Fibroblast of gingiva (primary cell): ENCODE data around the gene CACNA1F.
"Not testable (repeated sequence)": the region's sequence is repeated elsewhere in the genome, so short reads cannot be mapped to it uniquely, and the experiment has no call there.

ENCODE experiments used
- DNase-seq: peaks from one replicate; pipeline ENCODE4 v3.0.0-alpha.2; 2011; ENCODE audit warnings: low read depth

CACNA1F gene

DNA sequence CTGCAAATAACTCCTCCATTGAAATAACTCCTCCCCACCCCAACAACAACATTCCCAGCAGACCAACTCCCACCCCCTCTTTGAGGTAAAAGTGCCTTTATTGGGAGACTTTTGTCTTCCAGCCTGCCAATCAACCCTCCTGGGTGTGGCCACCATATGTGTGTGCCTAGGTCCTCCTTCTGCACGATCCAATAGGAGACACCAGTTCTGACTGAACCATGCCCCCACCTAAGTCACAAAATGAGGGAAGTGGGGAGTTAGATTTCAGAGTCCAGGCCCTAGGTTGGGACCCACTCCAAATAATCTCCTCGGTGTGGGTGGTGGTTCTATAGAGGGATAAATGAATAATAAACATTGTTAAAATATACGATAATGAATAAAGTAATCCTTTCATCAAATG is 58.4 kb downstream of the CACNA1F start:
- no peak for DNase-seq

DNA sequence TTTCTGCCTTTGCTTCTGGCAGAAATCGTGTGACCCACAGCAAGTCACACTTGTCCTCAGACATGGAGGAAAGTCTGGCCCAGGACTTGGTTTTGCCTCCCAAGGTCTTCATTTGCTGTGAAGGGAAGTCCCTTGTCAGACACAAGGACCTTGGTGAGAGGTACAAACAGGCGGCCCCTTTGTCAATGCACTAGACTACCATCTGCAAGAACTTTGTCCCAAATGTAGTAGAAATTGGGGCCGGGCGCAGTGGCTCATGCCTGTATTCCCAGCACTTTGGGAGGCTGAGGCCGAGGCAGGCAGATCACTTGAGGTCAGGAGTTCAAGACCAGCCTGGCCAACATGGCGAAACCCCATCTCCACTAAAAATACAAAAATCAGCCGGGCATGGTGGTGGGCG is 59.6 kb downstream of the CACNA1F start:
- not testable (repeated sequence) for DNase-seq

DNA sequence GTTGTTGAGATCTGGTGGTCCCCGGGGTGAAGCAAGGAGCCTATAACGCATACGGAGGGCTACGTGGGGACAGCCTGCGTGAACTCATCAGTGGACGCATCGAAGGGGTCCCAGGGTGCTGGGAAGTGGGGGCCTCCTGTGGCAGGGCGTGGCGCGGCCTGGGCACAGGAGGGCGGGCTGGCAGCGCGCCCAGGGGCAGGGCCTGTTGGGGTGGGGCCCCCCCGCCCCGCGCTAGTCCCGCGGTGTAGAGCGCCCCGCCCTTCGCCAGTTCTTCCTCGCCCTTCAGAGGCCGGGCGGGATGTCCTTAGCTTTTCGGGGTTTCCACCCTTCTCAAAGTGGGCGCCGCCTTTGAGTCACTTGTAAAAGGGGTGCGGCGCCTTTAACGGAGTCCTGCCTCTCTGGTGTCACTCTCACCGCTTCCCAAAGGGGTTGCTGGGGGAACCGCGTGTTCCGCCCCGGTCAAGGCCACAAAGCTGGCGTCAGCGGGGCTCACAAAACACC is 60.8 kb downstream of the CACNA1F start:
- DNase-seq = peak; percentile 69

DNA sequence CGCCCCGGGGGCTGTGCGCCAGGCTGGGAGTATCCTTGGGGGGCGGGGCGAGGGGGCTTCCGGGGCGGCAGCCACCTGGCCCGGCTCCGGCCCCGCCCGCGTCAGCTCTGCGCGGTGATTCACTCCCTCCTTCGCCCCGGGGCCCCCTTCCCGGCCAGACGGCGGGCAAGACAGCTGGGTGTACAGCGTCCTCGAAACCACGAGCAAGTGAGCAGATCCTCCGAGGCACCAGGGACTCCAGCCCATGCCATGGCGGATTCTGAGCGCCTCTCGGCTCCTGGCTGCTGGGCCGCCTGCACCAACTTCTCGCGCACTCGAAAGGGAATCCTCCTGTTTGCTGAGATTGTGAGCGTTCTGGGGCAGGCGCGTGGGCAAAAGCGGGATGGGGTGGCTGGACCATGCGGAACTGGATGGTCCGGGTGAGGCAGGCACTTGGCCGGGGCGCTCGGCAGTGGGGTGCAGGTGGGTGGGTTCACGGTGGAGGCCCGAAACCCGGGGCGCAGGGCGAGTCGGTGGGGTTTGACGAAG is 61.3 kb downstream of the CACNA1F start, which contains the start of gene PLP2:
Gene PLP2 (plus strand): TSS at position 147 of the 528 bp plus-strand sequence. CDS start 103 bp downstream, at position 250.
- peak; percentile 14 for DNase-seq

DNA sequence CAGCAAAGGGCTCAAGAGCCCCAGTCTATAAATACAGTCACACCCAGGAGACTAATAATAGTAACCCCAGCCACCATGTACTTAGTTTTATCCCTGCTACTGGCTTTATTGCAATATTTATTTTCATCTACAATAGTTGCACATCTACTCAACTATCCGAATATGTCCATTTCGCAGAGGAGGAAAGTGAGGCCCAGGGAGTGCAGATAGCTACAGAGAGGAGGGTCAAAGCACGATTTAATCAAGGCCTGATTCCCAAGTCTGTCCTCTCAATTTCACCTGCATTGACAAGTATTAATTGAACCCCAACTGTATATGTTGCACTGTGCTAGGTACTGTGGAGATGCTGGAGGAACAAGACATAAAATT is 65.4 kb downstream of the CACNA1F start:
- DNase-seq = no peak

DNA sequence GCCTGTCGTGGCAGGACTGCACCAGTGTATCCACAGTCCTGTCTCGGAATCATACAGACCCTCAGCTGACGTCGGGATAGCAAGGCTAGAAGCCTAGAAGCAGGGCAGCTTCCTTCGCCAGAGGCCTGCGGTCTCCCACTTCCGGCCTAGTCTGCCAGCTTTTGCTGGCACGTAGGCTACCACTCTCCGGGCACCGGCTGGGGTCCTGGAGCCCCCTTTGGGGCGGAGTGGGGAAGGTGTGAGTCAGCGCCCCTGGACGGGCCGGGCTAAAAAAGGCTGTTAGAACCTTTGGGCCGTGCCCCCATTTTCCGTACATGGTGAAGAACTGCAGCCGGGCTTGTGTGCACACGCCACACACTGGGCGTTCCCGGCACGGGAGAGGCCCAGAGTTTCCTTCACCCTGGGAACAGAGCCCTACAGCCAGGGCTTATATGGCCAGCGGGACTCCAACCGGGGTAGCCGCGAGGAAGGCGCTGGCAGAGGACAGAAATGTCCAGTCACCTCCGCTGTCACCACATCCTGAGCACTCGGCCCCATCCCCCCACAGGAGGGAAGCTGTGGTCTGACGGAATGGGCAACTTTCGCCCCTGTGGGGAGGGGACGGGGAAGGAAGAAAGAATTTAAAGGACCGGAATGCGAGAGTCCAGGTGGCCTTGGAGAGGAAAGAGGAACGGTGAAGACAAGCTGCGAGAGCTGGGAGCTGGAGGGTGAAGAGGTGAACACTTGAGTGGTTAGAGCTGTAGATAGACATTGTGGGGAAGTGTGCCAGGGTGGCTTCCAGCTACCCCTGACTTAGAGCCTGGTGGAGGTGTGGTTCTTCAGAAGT is 66.0 kb downstream of the CACNA1F start:
- DNase-seq = peak; percentile 74

DNA sequence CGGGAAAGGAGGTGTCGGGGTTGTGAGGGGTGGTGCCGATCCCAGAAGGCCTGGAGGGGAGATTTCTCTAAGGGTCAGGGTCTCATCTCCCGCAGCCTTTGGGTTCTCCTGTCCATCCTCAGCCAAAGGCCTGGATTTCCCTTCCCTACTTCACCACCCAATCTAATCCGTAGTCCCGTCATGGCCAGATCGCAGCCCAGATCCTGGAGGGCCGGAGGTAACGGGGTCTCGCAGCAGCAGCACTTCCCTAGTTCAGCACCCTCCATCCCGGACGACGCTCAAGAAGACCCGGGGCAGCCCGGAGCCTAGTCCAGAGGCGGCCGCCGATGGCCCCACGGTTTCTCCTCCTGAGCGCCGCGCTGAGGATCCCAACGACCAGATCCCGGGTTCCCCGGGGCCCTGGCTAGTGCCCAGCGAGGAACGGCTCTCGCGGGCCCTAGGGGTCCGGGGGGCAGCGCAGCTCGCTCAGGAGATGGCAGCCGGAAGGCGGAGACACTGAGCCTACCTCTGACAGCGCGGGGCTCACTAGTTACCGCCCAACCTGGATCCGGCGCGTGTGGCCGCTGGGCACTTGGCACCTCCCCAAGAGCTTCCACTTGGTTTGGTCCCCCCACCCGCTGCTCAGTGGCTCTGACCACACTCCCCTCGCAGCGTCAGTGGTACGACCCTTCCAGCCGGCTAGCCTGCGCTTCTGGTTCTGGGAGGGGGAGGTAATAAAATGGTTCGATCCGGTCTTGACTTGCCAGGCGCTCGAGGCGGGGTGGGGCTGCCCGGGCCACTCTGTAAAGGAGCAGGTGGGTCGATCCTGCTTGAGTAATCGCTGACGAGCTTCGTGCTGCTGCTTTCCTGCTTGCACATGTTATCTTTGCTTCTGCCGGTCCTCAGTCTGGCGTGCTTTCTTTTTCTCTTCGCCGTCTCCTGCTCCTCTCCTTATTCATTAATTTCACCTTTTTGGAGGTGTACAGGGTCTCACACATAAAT is 66.9 kb downstream of the CACNA1F start:
- DNase-seq = peak; percentile 52

DNA sequence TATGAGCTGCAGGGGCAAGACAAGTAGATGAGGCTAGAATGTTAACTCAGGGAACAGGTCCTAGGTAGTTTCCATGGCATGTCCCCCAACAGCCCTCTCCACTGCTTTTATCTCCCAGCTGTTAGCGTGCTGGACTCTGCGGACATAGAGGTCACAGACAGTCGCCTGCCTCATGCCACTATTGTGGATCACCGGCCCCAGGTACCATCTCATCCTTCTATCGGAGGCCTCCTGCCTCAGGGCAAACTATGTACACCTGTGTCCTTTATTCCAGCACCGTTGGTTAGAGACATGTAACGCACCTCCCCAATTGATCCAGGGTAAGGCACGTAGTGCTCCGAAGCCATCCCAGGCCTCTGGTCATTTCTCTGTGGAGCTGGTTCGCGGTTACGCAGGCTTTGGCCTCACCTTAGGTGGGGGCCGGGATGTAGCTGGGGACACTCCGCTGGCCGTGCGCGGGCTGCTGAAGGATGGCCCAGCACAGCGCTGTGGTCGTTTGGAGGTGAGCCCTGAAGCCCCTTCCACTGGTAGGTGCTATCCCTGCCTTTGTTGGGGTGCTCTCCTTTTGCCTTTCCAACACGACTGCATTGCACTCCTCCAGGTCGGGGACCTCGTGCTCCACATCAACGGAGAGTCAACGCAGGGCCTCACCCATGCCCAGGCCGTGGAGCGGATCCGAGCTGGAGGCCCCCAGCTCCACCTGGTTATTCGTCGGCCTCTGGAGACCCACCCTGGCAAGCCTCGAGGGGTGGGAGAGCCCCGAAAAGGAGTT is 68.4 kb downstream of the CACNA1F start:
- no peak for DNase-seq

DNA sequence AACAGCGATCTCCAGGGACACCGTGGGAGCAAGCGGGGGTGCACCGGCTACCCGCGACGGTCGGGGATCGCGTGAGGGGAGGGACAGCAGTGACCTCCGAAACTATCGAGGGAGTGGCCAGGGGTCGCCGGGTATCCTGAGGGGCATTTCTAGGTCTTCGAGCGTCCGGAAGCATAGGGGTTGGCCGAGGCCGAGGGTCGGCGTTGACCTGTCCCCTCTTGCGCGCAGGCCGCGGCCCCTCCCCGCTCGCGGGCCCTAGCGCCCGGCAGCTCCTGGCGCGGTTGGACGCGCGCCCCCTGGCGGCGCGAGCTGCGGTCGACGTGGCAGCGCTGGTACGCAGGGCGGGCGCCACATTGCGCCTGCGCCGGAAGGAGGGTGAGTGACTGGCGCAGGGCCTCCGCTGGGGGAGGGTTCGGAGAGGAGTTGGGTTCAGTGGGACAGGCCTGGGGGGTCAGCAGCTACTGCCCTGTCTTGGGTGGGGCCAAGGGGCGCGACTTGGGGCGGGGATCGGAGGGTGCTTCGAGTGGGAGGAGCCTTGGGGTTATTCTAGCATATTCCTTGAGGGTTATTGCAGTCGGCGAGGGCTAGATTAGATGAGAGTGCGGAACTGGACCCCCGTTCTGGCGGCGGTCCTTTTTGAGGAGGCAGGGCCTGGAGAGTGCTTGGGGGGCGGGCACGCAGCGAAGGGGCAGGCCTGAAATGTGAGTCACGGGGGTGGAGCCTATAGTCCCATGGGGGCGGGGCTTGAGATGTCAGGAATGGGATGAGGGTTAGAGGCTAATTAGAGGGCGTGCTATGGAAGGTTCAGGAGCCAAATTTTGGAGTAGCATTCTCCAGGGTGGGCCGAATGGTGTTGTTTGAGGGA is 69.4 kb downstream of the CACNA1F start:
- DNase-seq = peak; percentile 82

DNA sequence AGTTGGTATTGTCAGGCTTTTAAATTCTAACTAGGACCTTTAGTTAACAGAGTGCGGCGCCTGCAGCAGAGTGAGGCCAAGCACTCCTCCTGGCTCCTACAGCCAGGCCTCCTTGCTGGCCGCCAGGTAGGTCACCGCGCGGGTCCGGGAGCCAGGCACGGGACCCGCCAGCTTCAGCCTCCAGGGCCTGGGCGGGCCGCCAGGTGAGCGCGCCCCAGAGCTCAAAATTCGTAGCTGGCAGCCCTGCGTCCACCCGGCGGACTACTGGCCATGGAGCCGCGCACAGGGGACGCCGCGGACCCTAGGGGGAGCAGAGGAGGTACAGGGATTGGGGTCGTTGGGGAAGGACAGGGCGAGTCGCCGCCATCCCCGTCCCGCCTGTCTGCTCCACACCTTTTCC is 70.5 kb downstream of the CACNA1F start, which contains the start of gene MAGIX:
Gene MAGIX (plus strand): TSS at position 139 of the 400 bp plus-strand sequence. CDS start 132 bp downstream, at position 271.
- DNase-seq = no peak

DNA sequence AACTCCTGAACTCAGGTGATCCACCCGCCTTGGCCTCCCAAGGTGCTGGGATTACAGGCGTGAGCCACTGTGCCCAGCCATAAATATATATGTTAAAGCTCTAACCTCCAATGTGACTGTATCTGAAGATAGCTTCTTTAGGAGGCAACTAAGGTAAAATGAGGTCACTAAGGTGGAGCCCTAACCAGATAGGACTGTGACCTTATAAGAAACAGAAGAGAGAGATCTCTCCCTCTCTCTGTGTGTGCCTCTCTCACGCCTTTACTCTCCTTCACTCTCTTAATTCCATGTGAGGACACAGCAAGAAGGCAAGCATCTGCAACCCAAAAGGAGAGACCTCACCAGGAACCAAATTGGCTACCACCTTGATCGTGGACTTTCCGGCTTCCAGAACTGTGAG is 71.5 kb downstream of the CACNA1F start:
- no peak for DNase-seq

DNA sequence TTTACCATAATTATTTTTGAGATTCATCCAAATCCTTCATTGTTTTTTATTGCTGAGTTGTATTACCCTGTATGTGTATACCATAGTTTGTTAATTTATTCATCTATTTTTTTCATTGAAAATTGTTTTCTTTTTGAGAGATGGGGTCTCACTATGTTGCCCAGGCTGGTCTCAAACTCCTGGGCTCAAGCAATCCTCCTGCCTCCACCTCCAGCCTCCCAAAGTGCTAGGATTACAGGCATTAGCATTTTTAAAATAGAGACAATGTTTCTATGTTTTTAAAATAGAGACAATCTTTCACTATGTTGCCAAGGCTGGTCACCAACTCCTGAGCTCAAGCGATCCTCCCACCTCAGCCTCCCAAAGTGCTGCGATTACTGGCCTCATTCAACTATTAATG is 72.2 kb downstream of the CACNA1F start:
- DNase-seq = no peak

DNA sequence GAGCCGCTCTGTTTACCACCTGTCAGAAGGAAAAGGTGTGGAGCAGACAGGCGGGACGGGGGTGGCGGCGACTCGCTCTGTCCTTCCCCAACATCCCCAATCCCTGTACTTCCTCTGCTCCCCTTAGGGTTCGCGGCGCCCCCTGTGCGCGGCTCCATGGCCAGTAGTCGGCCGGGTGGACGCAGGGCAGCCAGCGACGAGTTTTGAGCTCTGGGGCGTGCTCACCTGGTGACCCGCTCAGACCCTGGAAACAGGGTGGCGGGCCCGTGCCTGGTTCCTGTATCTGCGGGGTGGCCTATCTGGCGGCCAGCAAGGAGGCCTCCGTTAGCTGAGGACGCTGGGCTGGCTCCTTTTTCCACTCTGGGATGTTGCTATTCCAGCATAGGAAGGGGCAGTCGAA is 75.9 kb downstream of the CACNA1F start:
- DNase-seq = no peak

DNA sequence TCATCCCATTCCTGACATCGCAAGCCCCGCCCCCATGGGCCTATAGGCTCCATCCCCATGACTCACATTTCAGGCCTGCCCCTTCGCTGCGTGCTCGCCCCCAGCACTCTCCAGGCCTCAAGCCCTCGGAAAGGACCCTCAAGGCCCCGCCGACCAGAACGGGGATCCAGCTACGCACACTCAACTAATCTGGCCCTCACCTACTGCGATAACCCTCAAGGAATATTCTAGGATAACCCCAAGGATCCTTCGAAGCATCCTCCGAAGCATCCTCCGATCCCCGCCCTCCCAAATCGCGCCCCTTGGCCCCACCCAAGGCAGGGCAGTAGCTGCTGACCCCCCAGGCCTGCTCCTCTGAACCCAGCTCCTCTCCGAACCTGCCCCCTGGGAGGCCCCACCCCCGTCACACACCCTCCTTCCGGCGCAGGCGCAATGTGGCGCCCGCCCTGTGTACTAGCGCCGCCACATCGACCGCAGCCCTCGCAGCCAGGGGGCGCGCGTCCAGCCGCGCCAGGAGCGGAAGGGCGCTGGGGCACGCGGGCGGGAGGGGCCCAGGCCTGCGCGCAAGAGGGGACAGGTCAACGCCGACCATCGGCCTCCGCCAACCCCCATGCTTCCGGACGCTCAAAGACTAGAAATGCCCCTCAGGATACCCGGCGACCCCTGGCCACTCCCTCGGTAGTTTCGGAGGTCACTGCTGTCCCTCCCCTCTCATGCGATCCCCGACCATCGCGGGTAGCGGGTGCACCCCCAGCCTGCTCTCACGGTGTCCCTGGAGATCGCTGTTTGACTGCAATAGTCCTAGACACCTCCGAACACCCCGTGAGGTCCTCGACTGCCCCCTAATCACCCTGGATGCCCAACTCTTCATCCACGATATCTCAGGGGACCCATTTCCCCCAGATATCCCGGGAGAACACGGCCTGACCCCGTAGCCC is 77.0 kb downstream of the CACNA1F start:
- peak; percentile 86 for DNase-seq

DNA sequence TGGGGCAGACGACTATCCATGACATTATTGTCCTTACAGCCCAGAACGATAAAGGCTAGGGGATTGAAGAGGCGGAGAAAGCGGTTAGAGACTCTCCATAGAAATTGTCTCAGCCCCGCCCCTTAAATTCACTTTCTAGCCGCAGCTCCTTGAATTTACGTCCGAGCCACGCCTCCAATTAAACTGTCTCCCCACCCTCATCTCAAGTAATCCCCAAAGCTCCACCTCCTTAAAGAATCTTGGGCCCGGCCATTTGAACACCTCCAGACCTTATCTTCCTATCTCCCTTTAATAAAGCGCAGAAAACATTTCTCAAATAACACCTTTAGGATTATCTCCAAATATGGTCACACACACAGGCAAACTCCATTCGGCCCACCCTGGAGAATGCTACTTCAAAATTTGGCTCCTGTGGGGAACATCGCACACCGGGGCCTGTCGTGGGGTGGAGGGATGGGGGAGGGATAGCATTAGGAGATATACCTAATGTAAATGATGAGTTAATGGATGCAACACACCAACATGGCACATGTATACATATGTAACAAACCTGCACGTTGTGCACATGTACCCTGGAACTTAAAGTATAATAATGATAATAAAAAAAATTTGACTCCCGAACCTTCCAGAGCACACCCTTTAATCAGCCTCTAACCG is 77.8 kb downstream of the CACNA1F start:
- DNase-seq = peak; percentile 59
